Embryonic facial prominence (tissue), 1 donor: ENCODE data around the gene ARHGAP20.
"Not testable (repeated sequence)": the region's sequence is repeated elsewhere in the genome, so short reads cannot be mapped to it uniquely, and the experiment has no call there.

Experiments used
- DNase-seq: peaks from one replicate; pipeline ENCODE4 v3.0.0-alpha.2; 2016; ENCODE audit errors: extremely low spot score

ARHGAP20 gene

GRCh38 chr11:110720431-110721275 is 8.4 kb upstream of the ARHGAP20 start:
- no peak for DNase-seq

GRCh38 chr11:110716361-110716760 is 4.1 kb upstream of the ARHGAP20 start:
- DNase-seq, result no peak

- DNase-seq, result no peak
These were observed 3.3 kb upstream of the ARHGAP20 start for GRCh38 chr11:110715541-110715940.

- DNase-seq, result no peak
These were observed 1.2 kb upstream of the ARHGAP20 start for GRCh38 chr11:110713449-110713776.

GRCh38 chr11:110712659-110713448 is 617 bp upstream of the ARHGAP20 start:
- DNase-seq, result peak; percentile 44

- DNase-seq, result no peak
These were observed 825 bp downstream of the ARHGAP20 start for GRCh38 chr11:110711448-110711775.

GRCh38 chr11:110710628-110711381 is 1.4 kb downstream of the ARHGAP20 start:
- no peak for DNase-seq

GRCh38 chr11:110704210-110704864 is 7.9 kb downstream of the ARHGAP20 start:
- DNase-seq, result no peak

- DNase-seq, result no peak
These were observed 20.3 kb downstream of the ARHGAP20 start for GRCh38 chr11:110691926-110692325.

- no peak for DNase-seq
These were observed 22.9 kb downstream of the ARHGAP20 start for GRCh38 chr11:110689306-110689705.

- no peak for DNase-seq
These were observed 32.8 kb downstream of the ARHGAP20 start for GRCh38 chr11:110679323-110679975.

GRCh38 chr11:110675548-110675947 is 36.7 kb downstream of the ARHGAP20 start:
- no peak for DNase-seq

GRCh38 chr11:110665689-110666465 is 46.4 kb downstream of the ARHGAP20 start:
- DNase-seq, result no peak

- DNase-seq, result no peak
These were observed 56.3 kb downstream of the ARHGAP20 start for GRCh38 chr11:110655967-110656366.

- peak; percentile 61 for DNase-seq
These were observed 57.8 kb downstream of the ARHGAP20 start for GRCh38 chr11:110654456-110654855.

- no peak for DNase-seq
These were observed 67.0 kb downstream of the ARHGAP20 start for GRCh38 chr11:110645253-110645652.

- no peak for DNase-seq
These were observed 77.9 kb downstream of the ARHGAP20 start for GRCh38 chr11:110634370-110634769.

GRCh38 chr11:110631551-110631950 is 80.7 kb downstream of the ARHGAP20 start:
- no peak for DNase-seq

GRCh38 chr11:110629594-110629993 is 82.6 kb downstream of the ARHGAP20 start:
- DNase-seq, result no peak

GRCh38 chr11:110621826-110622225 is 90.4 kb downstream of the ARHGAP20 start:
- no peak for DNase-seq

GRCh38 chr11:110619366-110619765 is 92.9 kb downstream of the ARHGAP20 start:
- DNase-seq, result not testable (repeated sequence)
